Subcutaneous adipose tissue (tissue), 4 donors: Measurements from ENCODE around the gene PCDHB2. TPM values are rescaled to one million over a fixed set of nuclear protein-coding genes. Genes with fewer than 3 reads are reported as not detected.

Source experiments
- total RNA-seq, 4 donors: library from RNA; depleted of rRNA; stranded (reverse); fragments of >200 nt; gene quantifications; one replicate each; pipeline ENCODE4 v1.1.0, GENCODE V29; 2016
- TF ChIP-seq, protein P1 (sequence below): fragments of 450-650 bp; IDR thresholded peaks from one replicate; pipeline ENCODE4 v1.5.1; 2016; ENCODE audit warnings: low read depth, mild to moderate bottlenecking, control low read depth, antibody characterized with exemption, moderate library complexity

The PCDHB2 gene
- 1 to 10 TPM; 1.8 to 3.2 (median 2.1) TPM for total RNA-seq

- TF ChIP-seq, protein P1, sequence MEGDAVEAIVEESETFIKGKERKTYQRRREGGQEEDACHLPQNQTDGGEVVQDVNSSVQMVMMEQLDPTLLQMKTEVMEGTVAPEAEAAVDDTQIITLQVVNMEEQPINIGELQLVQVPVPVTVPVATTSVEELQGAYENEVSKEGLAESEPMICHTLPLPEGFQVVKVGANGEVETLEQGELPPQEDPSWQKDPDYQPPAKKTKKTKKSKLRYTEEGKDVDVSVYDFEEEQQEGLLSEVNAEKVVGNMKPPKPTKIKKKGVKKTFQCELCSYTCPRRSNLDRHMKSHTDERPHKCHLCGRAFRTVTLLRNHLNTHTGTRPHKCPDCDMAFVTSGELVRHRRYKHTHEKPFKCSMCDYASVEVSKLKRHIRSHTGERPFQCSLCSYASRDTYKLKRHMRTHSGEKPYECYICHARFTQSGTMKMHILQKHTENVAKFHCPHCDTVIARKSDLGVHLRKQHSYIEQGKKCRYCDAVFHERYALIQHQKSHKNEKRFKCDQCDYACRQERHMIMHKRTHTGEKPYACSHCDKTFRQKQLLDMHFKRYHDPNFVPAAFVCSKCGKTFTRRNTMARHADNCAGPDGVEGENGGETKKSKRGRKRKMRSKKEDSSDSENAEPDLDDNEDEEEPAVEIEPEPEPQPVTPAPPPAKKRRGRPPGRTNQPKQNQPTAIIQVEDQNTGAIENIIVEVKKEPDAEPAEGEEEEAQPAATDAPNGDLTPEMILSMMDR, result no peak
Observed at GRCh38 chr5:141094481-141095262, at the start of gene PCDHB2. PCDHB2 (plus strand) TSS chr5:141094615; CDS start chr5:141094791, 176 bp downstream.

DNA sequence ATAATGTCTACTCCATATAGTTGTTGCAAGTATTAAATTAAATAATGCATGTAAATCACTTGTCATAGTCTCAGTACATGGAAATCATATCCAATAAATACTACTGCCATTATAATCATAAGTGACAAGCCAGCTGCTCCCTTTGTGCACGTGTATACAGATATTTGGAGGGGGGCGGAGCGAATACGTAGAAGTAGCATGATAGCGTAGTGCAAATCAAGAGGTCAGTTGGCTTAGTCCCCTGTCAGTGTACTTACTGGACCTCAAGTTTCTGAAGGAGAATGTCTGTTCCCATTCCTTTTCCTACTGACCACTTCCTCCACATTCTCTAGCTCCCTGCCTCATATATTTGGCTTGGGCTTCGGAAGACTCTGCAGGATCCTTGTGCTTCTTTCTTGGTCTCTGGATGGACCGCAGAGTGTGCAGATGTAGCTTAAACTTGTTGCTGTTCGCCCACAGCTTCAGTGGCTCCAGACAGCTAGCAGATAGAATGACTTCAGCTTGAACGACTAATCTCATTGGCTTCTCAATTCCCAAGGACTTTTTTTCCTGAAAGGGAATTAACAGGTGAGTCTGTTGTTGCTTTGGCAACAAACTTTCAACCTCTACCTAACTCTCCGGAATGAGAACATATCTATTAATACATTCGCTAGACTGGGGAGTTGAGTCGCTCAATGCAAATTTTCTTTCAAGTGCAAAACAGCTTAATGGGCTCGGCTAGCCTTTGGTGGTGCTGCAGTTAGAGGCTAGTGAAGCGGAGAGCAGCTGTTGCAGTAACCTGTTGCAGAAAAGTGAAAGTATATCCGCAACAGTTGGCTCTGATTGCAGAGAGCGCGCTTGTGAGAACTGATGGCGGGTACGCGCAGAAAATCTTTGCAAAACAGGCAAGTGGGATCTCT lies 43.5 kb upstream of the PCDHB2 start, which contains the start of gene PCDHB1:
TSS of gene PCDHB1 (plus strand) at position 753 of the 899 bp plus-strand sequence. CDS start at position 850, 97 bp downstream.
- TF ChIP-seq, protein P1, result no peak

GRCh38 chr5:141051521-141051866 lies 42.9 kb upstream of the PCDHB2 start:
- TF ChIP-seq, protein P1, result no peak

DNA sequence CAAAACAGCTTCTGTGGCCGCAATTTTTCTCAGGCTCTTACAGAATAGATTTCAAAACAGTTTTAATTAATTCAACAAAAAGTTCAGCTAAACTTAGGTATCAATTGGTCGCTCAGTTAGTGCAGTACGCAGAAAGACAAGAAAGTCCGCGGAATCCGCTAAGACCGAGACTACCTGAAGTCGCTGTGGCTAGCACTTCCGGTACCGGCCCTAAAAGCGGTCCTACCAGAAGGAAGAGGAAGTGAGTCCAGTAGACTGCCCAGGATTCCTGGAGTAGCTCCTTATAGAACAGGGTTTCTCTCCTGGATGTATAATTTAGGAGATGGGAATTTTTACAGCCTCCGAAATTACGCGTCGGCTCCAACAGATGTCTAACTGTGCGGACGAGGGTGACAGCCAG lies 16.6 kb upstream of the PCDHB2 start:
- TF ChIP-seq, protein P1, result no peak

DNA sequence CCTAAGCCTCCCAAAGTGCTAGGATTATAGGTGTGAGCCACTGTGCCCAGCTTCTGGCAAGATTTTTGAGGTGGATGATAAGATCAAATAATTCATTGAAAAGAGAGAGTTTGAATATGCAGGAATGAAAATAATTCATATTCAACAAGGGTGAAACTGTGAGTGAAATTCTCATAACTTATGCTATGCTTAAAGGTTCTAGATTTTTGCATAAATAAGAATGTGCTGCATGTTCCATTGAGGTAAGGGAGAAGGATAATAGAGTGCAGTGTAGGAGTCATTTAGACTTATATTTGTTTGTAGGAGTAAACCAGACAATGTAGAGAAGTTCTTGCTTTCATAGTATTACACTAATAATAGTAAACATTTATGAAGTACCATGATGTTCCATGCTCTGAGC lies 12.2 kb upstream of the PCDHB2 start:
- TF ChIP-seq, protein P1, result no peak

DNA sequence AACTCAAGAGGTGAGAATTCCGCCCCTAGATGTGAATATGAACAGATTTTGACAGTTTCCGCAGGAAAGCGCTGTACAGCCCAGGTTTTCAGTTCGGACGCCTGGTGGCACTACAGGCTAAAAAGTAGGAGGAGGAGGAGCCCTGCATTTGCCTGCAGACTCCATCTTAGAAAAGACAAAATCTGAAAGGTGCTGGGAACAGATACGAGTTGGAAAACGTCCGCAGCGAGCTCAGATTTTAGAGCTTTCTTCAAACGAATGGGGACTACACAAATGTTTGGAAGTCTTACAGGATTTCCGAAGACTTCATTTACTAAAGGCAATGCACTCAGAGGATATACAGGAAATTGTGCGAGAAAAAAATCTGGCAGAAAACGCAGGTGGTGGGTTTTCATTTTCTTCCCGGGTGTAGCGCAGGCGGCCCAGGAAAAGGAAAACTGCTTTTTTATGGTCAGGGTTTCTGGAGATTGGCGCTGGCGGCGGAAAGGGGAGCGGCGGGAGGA lies 9.9 kb upstream of the PCDHB2 start:
- TF ChIP-seq, protein P1, result no peak

GRCh38 chr5:141095263-141095641 lies 837 bp downstream of the PCDHB2 start:
- TF ChIP-seq, protein P1, result no peak
